PC-9 (cell line): Measurements from ENCODE around the gene GPBP1. TPM values are rescaled to one million over a fixed set of nuclear protein-coding genes. Genes with fewer than 3 reads are reported as not detected.

Source experiments
- BruUV-seq: library from RNA; stranded (reverse); fragments of 400-500 nt; replicated peaks from 2 replicates; lab custom pipeline; 2021; lab: Mats Ljungman, UMichigan
- CTCF ChIA-PET: fragments of 300-600 bp; sonication (Branson Sonifier 250); formaldehyde crosslinking; loops from one replicate; lab custom pipeline; 2022; ENCODE audit warnings: antibody characterized with exemption; lab: Charles Lee
- POLR2A ChIA-PET: fragments of 300-600 bp; sonication (Branson Sonifier 250); formaldehyde crosslinking; loops from one replicate; lab custom pipeline; 2022; ENCODE audit warnings: antibody characterized with exemption; ENCODE audit not compliant: unreplicated experiment; lab: Charles Lee
- DNase-seq, 2 experiments: peaks; one replicate each; pipeline versions ENCODE4 v3.0.0 to v3.0.0-alpha.2; 2015 to 2022; ENCODE audit warnings: mixed read lengths in 1 of 2
- H2AFZ ChIP-seq: fragments of 200-600 bp; sonication (generic); 2 replicates; pipeline ENCODE4 v1.8.1; 2017; ENCODE audit warnings: antibody characterized with exemption
- H3F3A ChIP-seq: fragments of 200-600 bp; sonication (generic); 2 replicates; pipeline ENCODE4 v1.8.1; 2017; ENCODE audit warnings: antibody characterized with exemption, mild to moderate bottlenecking, low read depth; ENCODE audit not compliant: insufficient read depth
- H3K27ac ChIP-seq: fragments of 200-600 bp; sonication (generic); 2 replicates; pipeline ENCODE4 v1.6.1; 2016; ENCODE audit warnings: mixed run types
- H3K27me3 ChIP-seq: fragments of 200-600 bp; sonication (generic); 2 replicates; pipeline ENCODE4 v1.6.1; 2016; ENCODE audit warnings: low read depth, mixed run types; ENCODE audit not compliant: insufficient read depth
- H3K36me3 ChIP-seq: fragments of 200-600 bp; sonication (generic); 2 replicates; pipeline ENCODE4 v1.6.1; 2016; ENCODE audit warnings: low read depth, mixed run types
- H3K4me1 ChIP-seq: fragments of 200-600 bp; sonication (generic); replicated peaks from 2 replicates; pipeline ENCODE4 v1.6.1; 2016; ENCODE audit warnings: mixed run types; ENCODE audit not compliant: insufficient read depth
- H3K4me2 ChIP-seq: fragments of 200-600 bp; sonication (generic); 2 replicates; pipeline ENCODE4 v1.6.1; 2017; ENCODE audit warnings: mixed run types
- H3K4me3 ChIP-seq: fragments of 200-600 bp; sonication (generic); 2 replicates; pipeline ENCODE4 v1.6.1; 2016; ENCODE audit warnings: mixed run types
- H3K79me2 ChIP-seq: fragments of 200-600 bp; sonication (generic); 2 replicates; pipeline ENCODE4 v1.6.1; 2017; ENCODE audit warnings: low read depth, mixed run types
- H3K9me2 ChIP-seq: fragments of 200-600 bp; sonication (generic); 2 replicates; pipeline ENCODE4 v1.8.1; 2017; ENCODE audit warnings: mild to moderate bottlenecking; ENCODE audit not compliant: insufficient read depth
- H3K9me3 ChIP-seq: fragments of 200-600 bp; sonication (generic); 2 replicates; pipeline ENCODE4 v1.8.1; 2016; ENCODE audit warnings: low read depth; ENCODE audit not compliant: insufficient read depth
- H4K20me1 ChIP-seq: fragments of 200-600 bp; sonication (generic); 2 replicates; pipeline ENCODE4 v1.8.1; 2017; ENCODE audit not compliant: insufficient read depth
- EZH2 ChIP-seq: fragments of 200-600 bp; sonication (generic); IDR thresholded peaks from 2 replicates; pipeline ENCODE4 v1.8.0; 2017; ENCODE audit warnings: antibody characterized with exemption, low read depth
- intact Hi-C: fragments of 100-400 bp; cut with micrococcal nuclease; formaldehyde crosslinking; loops from one replicate; pipeline ENCODE4 v1.10.0; 2022; ENCODE audit not compliant: unreplicated experiment
- total RNA-seq: library from RNA; stranded (reverse); gene quantifications from 2 replicates; pipeline ENCODE4 v1.2.3, GENCODE V29; 2021
- TF ChIP-seq, protein P1 (sequence below): fragments of 200-600 bp; sonication (generic); conservative IDR thresholded peaks from 2 replicates; pipeline ENCODE4 v1.6.1; 2017; ENCODE audit warnings: mixed run types, antibody characterized with exemption, mild to moderate bottlenecking, moderate library complexity

Gene GPBP1
- total RNA-seq, 1 experiment from 2014 or later = 75.0 TPM

- CTCF ChIA-PET = no interaction called here
- H3K36me3 ChIP-seq = no peaks in the 10 kb centered on the region
- no peak overlapping the region for H3K4me3 ChIP-seq
- no TSS peak for BruUV-seq
- POLR2A ChIA-PET = no interaction called here
- TF ChIP-seq EZH2 = no peak
- TF ChIP-seq, protein P1, sequence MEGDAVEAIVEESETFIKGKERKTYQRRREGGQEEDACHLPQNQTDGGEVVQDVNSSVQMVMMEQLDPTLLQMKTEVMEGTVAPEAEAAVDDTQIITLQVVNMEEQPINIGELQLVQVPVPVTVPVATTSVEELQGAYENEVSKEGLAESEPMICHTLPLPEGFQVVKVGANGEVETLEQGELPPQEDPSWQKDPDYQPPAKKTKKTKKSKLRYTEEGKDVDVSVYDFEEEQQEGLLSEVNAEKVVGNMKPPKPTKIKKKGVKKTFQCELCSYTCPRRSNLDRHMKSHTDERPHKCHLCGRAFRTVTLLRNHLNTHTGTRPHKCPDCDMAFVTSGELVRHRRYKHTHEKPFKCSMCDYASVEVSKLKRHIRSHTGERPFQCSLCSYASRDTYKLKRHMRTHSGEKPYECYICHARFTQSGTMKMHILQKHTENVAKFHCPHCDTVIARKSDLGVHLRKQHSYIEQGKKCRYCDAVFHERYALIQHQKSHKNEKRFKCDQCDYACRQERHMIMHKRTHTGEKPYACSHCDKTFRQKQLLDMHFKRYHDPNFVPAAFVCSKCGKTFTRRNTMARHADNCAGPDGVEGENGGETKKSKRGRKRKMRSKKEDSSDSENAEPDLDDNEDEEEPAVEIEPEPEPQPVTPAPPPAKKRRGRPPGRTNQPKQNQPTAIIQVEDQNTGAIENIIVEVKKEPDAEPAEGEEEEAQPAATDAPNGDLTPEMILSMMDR = no peak
- no peaks in the 10 kb centered on the region for H3K79me2 ChIP-seq
- H3K27me3 ChIP-seq = no peaks in the 10 kb centered on the region
- no peak overlapping the region for H2AFZ ChIP-seq
- no peaks in the 10 kb centered on the region for H3K4me1 ChIP-seq
- no peaks in the 10 kb centered on the region for H3F3A ChIP-seq
- DNase-seq = no peak
- intact Hi-C loops = no loop called here
- no peaks in the 10 kb centered on the region for H3K9me2 ChIP-seq
- no peak overlapping the region for H3K4me2 ChIP-seq
- H3K27ac ChIP-seq = no peak overlapping the region
- no peaks in the 10 kb centered on the region for H4K20me1 ChIP-seq
- H3K9me3 ChIP-seq = peaks cover 14% of the 10 kb centered on the region
Measured at GRCh38 chr5:57157131-57157530, 16.7 kb upstream of the GPBP1 start.

DNA sequence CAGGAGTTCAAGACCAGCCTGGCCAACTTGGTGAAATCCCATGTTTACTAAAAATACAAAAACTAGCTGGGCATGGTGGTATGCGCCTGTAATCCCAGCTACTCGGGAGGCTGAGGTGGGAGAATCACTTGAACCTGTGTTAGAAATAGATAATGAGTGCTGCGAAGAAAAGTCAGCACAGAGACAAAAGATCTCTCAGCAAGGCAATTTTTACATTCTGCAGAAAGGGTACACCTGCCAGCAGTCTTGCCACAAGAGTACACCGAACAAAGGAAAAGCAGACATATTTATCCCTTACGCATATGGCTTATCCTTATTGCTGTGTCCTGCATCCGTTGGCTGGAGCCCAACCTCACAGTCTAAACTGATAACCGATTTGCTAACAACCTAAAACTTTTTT is 16.2 kb upstream of the GPBP1 start:
- no peaks in the 10 kb centered on the region for H4K20me1 ChIP-seq
- H3K36me3 ChIP-seq = no peaks in the 10 kb centered on the region
- H3K27me3 ChIP-seq = no peaks in the 10 kb centered on the region
- no peak for DNase-seq
- no peaks in the 10 kb centered on the region for H3K4me1 ChIP-seq
- H3F3A ChIP-seq = no peaks in the 10 kb centered on the region
- no peak overlapping the region for H3K27ac ChIP-seq
- H3K4me2 ChIP-seq = no peak overlapping the region
- H2AFZ ChIP-seq = no peak overlapping the region
- TF ChIP-seq, protein P1 = no peak
- TF ChIP-seq EZH2 = no peak
- H3K9me3 ChIP-seq = peaks cover 14% of the 10 kb centered on the region
- no peak overlapping the region for H3K4me3 ChIP-seq
- ChIA-PET CTCF (no interaction called here), POLR2A (no interaction called here)
- intact Hi-C loops = no loop called here
- BruUV-seq = no TSS peak
- no peaks in the 10 kb centered on the region for H3K79me2 ChIP-seq
- no peaks in the 10 kb centered on the region for H3K9me2 ChIP-seq

GRCh38 chr5:57163553-57164006 is 10.3 kb upstream of the GPBP1 start:
- H3K9me2 ChIP-seq = no peaks in the 10 kb centered on the region

More at GRCh38 chr5:57163553-57164006, 10.3 kb upstream of the GPBP1 start:
- Histone ChIP-seq H3K9me3 (no peaks in the 10 kb centered on the region; the same call in 1 of the 2 replicates), H4K20me1 (no peaks in the 10 kb centered on the region), H3K4me1 (no peaks in the 10 kb centered on the region), H3K27ac (no peak overlapping the region), H3K4me3 (no peak overlapping the region), H2AFZ (no peak overlapping the region), H3K36me3 (no peaks in the 10 kb centered on the region), H3F3A (no peaks in the 10 kb centered on the region), H3K4me2 (no peak overlapping the region), H3K27me3 (no peaks in the 10 kb centered on the region), H3K79me2 (no peaks in the 10 kb centered on the region)
- TF ChIP-seq, protein P1 = no peak
- no peak for TF ChIP-seq EZH2
- intact Hi-C loops = no loop called here
- POLR2A ChIA-PET = interaction anchor here (0.6 kb wide), 1 partner anchor 255 kb away, joined by 4 read pairs; no protein-coding TSS in a partner anchor
- BruUV-seq = no TSS peak
- CTCF ChIA-PET = no interaction called here
- no peak for DNase-seq
